ENCODE results near the gene BCKDHB.
"Not testable (repeated sequence)": the region's sequence is repeated elsewhere in the genome, so short reads cannot be mapped to it uniquely, and the experiment has no call there.

The BCKDHB gene

DNA sequence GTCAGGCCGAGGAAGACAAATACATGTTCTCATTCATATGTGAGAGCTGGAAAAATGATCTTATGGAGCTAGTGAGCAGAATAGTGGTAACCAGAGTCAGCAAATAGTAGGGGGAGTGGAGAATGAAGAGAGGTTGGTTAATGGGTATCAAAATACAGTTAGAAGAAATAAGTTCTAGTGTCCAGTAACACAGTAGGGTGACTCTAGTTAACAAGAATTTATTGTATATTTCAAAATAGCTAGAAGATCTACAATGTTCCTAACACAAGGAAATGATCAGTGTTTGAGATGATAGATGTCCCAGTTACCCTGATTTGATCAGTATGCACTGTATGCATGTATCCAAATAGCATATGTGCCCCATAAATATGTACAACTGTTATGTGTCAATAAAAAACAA, 128.4 kb downstream of the BCKDHB start:
- Histone ChIP-seq H3K36me3 (replicated peaks; ENCODE audit: insufficient read depth, low read length) (no peaks in the 10 kb centered on the region; the same call in 1 of the 2 replicates), H3F3A (ENCODE audit: insufficient read depth, low read length) (no peaks in the 10 kb centered on the region), H3K79me2 (ENCODE audit: low read length) (no peaks in the 10 kb centered on the region), H3K4me3 (ENCODE audit: low read length) (no peak overlapping the region), H3K4me2 (ENCODE audit: low read depth, low read length) (no peak overlapping the region), H2AFZ (ENCODE audit: low read length) (no peak overlapping the region), H3K9me3 (replicated peaks; ENCODE audit: insufficient read depth, low read length) (no peaks in the 10 kb centered on the region), H3K9ac (ENCODE audit: low read length) (no peak overlapping the region), H3K27me3 (replicated peaks; ENCODE audit: insufficient read depth, low read length) (no peaks in the 10 kb centered on the region), H3K4me1 (ENCODE audit: low read length) (no peaks in the 10 kb centered on the region), H3K9me2 (replicated peaks; ENCODE audit: insufficient read depth, low read length) (no peaks in the 10 kb centered on the region), H4K20me1 (ENCODE audit: insufficient read depth, low read length) (no peaks in the 10 kb centered on the region), H3K27ac (ENCODE audit: low read length) (no peak overlapping the region)
- no peak for DNase-seq
- no peak for TF ChIP-seq EZH2phosphoT487 (IDR thresholded peaks at IDR 0.05; ENCODE audit: low read length)
- TF ChIP-seq, protein P1, sequence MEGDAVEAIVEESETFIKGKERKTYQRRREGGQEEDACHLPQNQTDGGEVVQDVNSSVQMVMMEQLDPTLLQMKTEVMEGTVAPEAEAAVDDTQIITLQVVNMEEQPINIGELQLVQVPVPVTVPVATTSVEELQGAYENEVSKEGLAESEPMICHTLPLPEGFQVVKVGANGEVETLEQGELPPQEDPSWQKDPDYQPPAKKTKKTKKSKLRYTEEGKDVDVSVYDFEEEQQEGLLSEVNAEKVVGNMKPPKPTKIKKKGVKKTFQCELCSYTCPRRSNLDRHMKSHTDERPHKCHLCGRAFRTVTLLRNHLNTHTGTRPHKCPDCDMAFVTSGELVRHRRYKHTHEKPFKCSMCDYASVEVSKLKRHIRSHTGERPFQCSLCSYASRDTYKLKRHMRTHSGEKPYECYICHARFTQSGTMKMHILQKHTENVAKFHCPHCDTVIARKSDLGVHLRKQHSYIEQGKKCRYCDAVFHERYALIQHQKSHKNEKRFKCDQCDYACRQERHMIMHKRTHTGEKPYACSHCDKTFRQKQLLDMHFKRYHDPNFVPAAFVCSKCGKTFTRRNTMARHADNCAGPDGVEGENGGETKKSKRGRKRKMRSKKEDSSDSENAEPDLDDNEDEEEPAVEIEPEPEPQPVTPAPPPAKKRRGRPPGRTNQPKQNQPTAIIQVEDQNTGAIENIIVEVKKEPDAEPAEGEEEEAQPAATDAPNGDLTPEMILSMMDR (IDR thresholded peaks at IDR 0.05; ENCODE audit: low read length), result no peak

DNA sequence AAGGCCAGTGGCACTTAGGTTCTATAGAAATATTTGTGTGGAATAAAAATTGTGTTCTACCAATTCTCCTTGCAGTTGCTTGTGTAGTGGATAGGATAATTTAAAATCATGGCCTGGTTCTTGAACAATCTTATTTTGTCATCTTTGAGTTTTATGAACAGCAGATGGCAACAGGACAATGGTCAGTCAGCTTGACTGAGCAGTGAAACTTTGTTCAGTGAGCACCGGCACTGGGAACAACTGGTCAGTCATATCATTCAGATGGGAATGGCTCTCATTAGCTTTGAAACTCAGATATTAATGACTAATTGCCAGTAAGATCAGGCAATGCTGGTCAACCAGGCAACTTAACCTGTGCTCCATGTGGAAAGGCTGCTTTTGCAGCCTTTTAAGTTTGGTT, 129.2 kb downstream of the BCKDHB start:
- Histone ChIP-seq H3K9ac (ENCODE audit: low read length) (no peak overlapping the region), H3F3A (ENCODE audit: insufficient read depth, low read length) (no peaks in the 10 kb centered on the region), H3K27ac (ENCODE audit: low read length) (no peak overlapping the region)

DNA sequence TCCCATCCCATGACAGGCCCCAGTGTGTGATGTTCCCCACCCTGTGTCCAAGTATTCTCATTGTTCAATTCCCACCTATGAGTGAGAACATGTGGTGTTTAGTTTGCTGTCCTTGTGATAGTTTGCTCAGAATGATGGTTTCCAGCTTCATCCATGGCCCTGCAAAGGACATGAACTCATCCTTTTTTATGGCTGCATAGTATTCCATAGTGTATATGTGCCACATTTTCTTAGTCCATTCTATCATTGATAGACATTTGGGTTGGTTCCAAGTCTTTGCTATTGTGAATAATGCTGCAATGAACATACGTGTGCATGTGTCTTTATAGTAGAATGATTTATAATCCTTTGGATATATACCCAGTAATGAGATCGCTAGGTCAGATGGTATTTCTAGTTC, 132.3 kb downstream of the BCKDHB start:
- H3K27me3 ChIP-seq (replicated peaks; ENCODE audit: insufficient read depth, low read length); H4K20me1 ChIP-seq (ENCODE audit: insufficient read depth, low read length); H3K4me3 ChIP-seq (ENCODE audit: low read length); H3K9me2 ChIP-seq (replicated peaks; ENCODE audit: insufficient read depth, low read length); H2AFZ ChIP-seq (ENCODE audit: low read length); H3K9ac ChIP-seq (ENCODE audit: low read length); H3K4me1 ChIP-seq (ENCODE audit: low read length); H3K4me2 ChIP-seq (ENCODE audit: low read depth, low read length); H3F3A ChIP-seq (ENCODE audit: insufficient read depth, low read length); H3K79me2 ChIP-seq (ENCODE audit: low read length); H3K27ac ChIP-seq (ENCODE audit: low read length); H3K36me3 ChIP-seq (replicated peaks; ENCODE audit: insufficient read depth, low read length); DNase-seq; H3K9me3 ChIP-seq (replicated peaks; ENCODE audit: insufficient read depth, low read length): not testable (repeated sequence)

More for the DNA sequence above, 129.2 kb downstream of the BCKDHB start:
- no peaks in the 10 kb centered on the region for H3K27me3 ChIP-seq (replicated peaks; ENCODE audit: insufficient read depth, low read length)
- H3K4me3 ChIP-seq (ENCODE audit: low read length), result no peak overlapping the region
- TF ChIP-seq, protein P1 (IDR thresholded peaks at IDR 0.05; ENCODE audit: low read length), result no peak
- TF ChIP-seq EZH2 (optimal IDR thresholded peaks at IDR 0.05; ENCODE audit: low read depth, low read length), result no peak
- no peak for TF ChIP-seq EZH2phosphoT487 (IDR thresholded peaks at IDR 0.05; ENCODE audit: low read length)
- H3K9me2 ChIP-seq (replicated peaks; ENCODE audit: insufficient read depth, low read length), result no peaks in the 10 kb centered on the region
- H3K9me3 ChIP-seq (replicated peaks; ENCODE audit: insufficient read depth, low read length), result no peaks in the 10 kb centered on the region
- H3K79me2 ChIP-seq (ENCODE audit: low read length), result no peaks in the 10 kb centered on the region
- no peaks in the 10 kb centered on the region for H4K20me1 ChIP-seq (ENCODE audit: insufficient read depth, low read length)
- H3K4me2 ChIP-seq (ENCODE audit: low read depth, low read length), result no peak overlapping the region
- H3K36me3 ChIP-seq (replicated peaks; ENCODE audit: insufficient read depth, low read length), result no peaks in the 10 kb centered on the region; the same call in 1 of the 2 replicates
- H3K4me1 ChIP-seq (ENCODE audit: low read length), result no peaks in the 10 kb centered on the region
- no peak for DNase-seq
- H2AFZ ChIP-seq (ENCODE audit: low read length), result no peak overlapping the region

DNA sequence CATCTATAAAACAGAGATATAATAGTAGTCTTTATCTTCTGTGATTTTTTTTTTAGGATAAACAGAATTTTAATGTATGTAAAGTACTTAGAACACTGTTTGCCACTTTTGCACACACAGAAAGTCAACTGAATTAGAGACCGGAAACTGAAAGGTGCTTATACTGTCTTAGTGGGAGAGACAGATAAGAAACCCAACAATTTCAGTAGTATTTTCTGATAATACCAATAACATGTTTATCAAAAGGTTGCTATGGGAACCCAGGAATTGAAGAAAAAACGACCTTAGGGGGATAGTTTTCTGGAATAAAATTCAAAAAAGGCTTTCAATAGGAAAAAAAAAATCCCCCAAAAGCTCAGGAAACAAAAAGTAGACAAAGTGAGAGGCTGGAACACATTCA, 138.6 kb downstream of the BCKDHB start:
- no peak overlapping the region for H2AFZ ChIP-seq (ENCODE audit: low read length)
- no peaks in the 10 kb centered on the region for H3K4me1 ChIP-seq (ENCODE audit: low read length)
- no peaks in the 10 kb centered on the region for H4K20me1 ChIP-seq (ENCODE audit: insufficient read depth, low read length)
- H3K79me2 ChIP-seq (ENCODE audit: low read length), result no peaks in the 10 kb centered on the region
- no peak for DNase-seq
- H3F3A ChIP-seq (ENCODE audit: insufficient read depth, low read length), result no peaks in the 10 kb centered on the region
- H3K9me2 ChIP-seq (replicated peaks; ENCODE audit: insufficient read depth, low read length), result no peaks in the 10 kb centered on the region
- H3K9me3 ChIP-seq (replicated peaks; ENCODE audit: insufficient read depth, low read length), result no peaks in the 10 kb centered on the region
- H3K4me2 ChIP-seq (ENCODE audit: low read depth, low read length), result no peak overlapping the region
- H3K27ac ChIP-seq (ENCODE audit: low read length), result no peak overlapping the region
- TF ChIP-seq EZH2phosphoT487 (IDR thresholded peaks at IDR 0.05; ENCODE audit: low read length) (no peak), EZH2 (optimal IDR thresholded peaks at IDR 0.05; ENCODE audit: low read depth, low read length) (no peak)
- TF ChIP-seq, protein P1 (IDR thresholded peaks at IDR 0.05; ENCODE audit: low read length), result no peak
- H3K4me3 ChIP-seq (ENCODE audit: low read length), result no peak overlapping the region
- H3K36me3 ChIP-seq (replicated peaks; ENCODE audit: insufficient read depth, low read length), result no peaks in the 10 kb centered on the region
- H3K9ac ChIP-seq (ENCODE audit: low read length), result no peak overlapping the region
- no peaks in the 10 kb centered on the region for H3K27me3 ChIP-seq (replicated peaks; ENCODE audit: insufficient read depth, low read length)
